EL (cell line): ENCODE data around the gene PPIP5K1.
"Not testable (repeated sequence)": the region's sequence is repeated elsewhere in the genome, so short reads cannot be mapped to it uniquely, and the experiment has no call there.

Experiments used
- DNase-seq: peaks from one replicate; pipeline ENCODE4 v3.0.0-alpha.2; 2016

PPIP5K1 gene

GRCh38 chr15:43544266-43544665 lies 45.7 kb downstream of the PPIP5K1 start:
- DNase-seq = peak; percentile 13

- DNase-seq = no peak
Observed at GRCh38 chr15:43541785-43542184, 48.2 kb downstream of the PPIP5K1 start.

GRCh38 chr15:43538091-43538490 lies 51.9 kb downstream of the PPIP5K1 start:
- DNase-seq = no peak

- no peak for DNase-seq
Observed at GRCh38 chr15:43534897-43535296, 55.1 kb downstream of the PPIP5K1 start.

- not testable (repeated sequence) for DNase-seq
Observed at GRCh38 chr15:43532826-43533225, 57.2 kb downstream of the PPIP5K1 start.

GRCh38 chr15:43531018-43531670 lies 58.9 kb downstream of the PPIP5K1 start:
- no peak for DNase-seq

- no peak for DNase-seq
Observed at GRCh38 chr15:43529587-43530345, 60.2 kb downstream of the PPIP5K1 start.

GRCh38 chr15:43529141-43529540 lies 60.9 kb downstream of the PPIP5K1 start:
- no peak for DNase-seq

GRCh38 chr15:43528542-43529007 lies 61.4 kb downstream of the PPIP5K1 start:
- DNase-seq = no peak

GRCh38 chr15:43527802-43528541 lies 62.0 kb downstream of the PPIP5K1 start:
- no peak for DNase-seq

GRCh38 chr15:43527016-43527801 lies 62.8 kb downstream of the PPIP5K1 start:
- no peak for DNase-seq

GRCh38 chr15:43526261-43526930 lies 63.6 kb downstream of the PPIP5K1 start:
- no peak for DNase-seq

- no peak for DNase-seq
Observed at GRCh38 chr15:43525131-43525530, 64.9 kb downstream of the PPIP5K1 start.

GRCh38 chr15:43524254-43524845 lies 65.7 kb downstream of the PPIP5K1 start:
- DNase-seq = no peak

GRCh38 chr15:43523646-43524045 lies 66.4 kb downstream of the PPIP5K1 start:
- DNase-seq = no peak

- no peak for DNase-seq
Observed at GRCh38 chr15:43522247-43522646, 67.8 kb downstream of the PPIP5K1 start.

- no peak for DNase-seq
Observed at GRCh38 chr15:43521419-43521818, 68.6 kb downstream of the PPIP5K1 start.

GRCh38 chr15:43520138-43520537 lies 69.9 kb downstream of the PPIP5K1 start:
- DNase-seq = no peak

GRCh38 chr15:43519196-43519595 lies 70.8 kb downstream of the PPIP5K1 start:
- DNase-seq = no peak

GRCh38 chr15:43518197-43518761 lies 71.7 kb downstream of the PPIP5K1 start:
- peak; percentile 33 for DNase-seq
